HG03135 (cell line): ENCODE results near the gene DCPS.
"Not testable (repeated sequence)": the region's sequence is repeated elsewhere in the genome, so short reads cannot be mapped to it uniquely, and the experiment has no call there.

ENCODE experiments used
- ATAC-seq: cut with Tn5 transposase; IDR thresholded peaks from one replicate; pipeline ENCODE4 v1.9.1; 2021; ENCODE audit warnings: mild to moderate bottlenecking, moderate library complexity; ENCODE audit not compliant: unreplicated experiment

The DCPS gene

DNA sequence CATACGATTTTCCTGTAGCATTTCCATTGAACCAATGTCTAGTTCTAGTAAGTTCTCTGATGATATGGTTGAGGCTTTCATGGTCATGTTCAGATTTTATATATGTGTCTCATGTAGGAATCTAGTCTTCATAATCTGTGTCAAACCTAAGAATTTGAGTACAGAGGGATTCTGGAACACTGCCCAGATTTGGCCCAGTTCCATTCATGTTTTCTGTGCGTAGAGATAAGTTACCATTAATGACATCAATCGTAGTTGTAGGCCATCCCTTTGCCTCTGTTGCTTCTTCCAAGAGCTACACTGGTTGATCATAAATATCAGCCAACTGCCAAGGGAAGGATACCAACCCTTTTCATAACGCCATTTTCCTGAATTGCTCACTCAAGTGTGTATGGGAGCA, 74.9 kb downstream of the DCPS start:
- no peak for ATAC-seq

DNA sequence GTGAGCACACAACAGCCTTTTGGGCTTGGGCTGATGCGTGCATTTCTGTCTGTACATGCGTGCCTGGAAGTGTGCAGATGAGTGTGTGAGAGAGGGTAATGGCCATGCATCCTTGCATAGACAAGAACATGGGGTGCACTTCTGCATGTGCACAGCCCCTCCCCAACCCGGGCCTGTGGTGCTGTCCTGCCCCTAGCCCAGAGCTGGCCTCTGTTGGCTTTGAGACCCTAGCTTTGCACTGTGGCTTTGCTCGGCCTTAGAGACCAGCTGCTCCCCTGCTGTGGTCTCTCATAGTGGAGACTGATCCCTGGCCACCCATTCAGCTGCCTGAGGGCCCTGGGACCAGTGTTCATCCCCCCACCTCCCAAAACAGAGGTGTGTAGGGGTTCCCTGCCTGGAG, 77.0 kb downstream of the DCPS start:
- no peak for ATAC-seq

DNA sequence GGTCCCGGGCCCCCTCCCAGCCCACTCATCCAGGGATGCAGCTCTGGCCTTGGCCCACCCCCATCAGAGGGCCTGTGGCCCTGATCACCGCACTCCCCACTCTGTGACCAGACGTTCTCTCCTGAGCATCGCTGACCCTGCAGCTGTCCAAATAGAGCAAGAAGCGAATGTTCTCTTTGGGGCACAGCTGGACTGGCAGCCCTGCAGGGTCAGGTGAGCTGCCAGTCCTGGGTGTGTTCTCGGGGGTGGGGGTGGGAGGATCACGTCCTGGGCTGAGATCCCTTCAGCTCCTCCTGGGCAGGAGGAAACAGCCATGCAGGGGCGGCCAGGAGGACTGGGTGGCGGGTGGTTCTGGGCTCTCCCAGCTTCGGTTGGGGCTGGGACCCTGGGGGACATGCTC, 78.1 kb downstream of the DCPS start:
- ATAC-seq = not testable (repeated sequence)

DNA sequence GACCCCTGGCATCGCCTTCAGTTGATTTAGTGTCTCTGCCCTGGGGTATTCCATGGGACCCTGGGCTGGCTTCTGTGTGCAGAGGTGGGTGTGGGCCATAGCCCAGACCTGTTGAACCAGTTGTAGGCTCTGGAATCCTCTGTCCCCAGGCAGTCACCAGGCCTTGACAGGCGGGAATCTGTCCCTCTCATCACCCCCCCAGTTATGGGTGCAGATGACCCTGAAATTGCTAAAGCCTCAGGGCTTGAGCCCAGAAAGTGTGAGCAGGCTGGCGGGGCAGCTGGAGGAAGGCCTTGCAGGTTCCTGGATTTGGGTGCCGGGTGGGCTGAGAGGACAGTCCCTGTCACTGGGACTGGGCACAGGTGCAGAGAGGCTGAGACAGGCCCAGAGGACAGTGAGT, 78.8 kb downstream of the DCPS start:
- ATAC-seq = not testable (repeated sequence)

DNA sequence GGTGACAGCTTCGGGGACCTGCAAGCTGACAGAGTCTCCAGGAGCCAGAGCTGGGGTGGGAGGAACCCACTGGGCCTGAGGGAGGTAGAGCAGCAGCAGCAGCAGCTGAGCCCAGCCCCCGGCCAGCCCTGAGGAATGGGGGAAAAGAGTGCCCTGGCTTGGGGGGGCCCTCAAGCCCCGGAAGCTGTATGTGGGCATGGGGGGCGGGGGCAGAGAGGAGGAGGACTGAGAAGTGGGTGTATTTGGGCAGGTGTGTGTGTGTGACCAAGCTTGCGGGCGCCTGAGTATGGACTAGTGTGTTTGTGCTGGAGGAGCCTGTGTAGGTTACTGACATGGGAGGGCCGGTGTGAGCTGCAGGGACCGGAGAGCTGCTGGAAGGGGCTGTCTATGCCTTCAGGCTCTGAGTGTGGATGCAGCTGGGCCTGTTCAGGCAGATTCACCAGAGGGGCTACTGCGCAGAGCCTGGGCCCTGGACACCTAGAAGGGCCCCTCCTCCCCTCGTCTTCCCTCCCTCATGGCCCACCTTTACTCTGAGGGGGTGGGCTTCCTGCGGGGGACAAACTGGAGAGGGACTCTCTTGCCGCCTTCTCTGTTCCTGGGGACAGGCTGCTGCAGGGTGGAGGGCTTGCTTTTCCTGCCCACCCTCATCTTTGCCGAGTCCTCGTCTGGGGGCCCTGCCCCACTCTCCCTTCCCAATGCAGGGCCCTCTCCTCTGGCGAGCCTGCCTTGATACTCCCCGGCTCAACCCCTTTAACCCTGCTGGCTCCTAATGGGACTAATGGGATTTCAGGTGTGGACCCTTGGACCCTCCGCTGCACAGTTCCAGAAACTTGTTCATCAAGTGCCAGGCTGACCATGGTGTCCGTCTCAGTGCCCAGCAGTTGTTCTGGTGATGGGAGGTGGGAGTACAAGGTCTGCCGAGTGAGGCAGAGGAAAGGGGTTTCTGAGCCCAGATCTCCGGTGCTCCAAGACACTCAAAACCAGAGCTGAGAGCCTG, 79.8 kb downstream of the DCPS start:
- ATAC-seq = no peak

DNA sequence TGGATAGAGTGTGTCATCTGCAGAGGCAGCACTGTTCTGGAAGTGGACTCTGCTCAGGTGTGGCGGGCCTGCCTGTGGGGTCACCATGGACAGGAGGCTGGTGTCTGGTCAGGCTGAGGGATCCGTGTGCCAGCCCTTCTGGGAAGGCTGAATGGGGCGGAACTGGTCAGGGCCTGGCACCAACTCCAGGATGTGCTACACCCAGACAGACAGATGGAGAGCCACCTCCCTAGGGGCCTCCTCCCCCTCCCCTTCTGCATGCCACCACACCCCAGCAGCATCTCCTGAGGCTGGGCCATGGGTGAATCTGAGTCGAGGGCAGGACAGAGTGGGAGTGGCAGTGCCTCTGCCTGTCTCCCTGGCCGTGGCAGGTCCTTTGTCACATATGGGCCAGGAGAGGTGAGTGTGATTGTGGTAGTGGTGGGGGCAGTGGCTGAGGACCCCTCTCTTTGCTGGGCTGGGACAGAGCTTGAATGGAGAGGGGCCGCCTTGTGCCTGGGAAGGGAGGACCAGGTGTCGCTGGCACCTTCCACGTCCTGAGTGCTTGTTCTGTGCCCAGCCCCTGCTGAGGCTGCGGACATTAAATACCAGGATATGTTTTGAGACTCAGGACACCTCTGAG, 80.7 kb downstream of the DCPS start:
- ATAC-seq = no peak

DNA sequence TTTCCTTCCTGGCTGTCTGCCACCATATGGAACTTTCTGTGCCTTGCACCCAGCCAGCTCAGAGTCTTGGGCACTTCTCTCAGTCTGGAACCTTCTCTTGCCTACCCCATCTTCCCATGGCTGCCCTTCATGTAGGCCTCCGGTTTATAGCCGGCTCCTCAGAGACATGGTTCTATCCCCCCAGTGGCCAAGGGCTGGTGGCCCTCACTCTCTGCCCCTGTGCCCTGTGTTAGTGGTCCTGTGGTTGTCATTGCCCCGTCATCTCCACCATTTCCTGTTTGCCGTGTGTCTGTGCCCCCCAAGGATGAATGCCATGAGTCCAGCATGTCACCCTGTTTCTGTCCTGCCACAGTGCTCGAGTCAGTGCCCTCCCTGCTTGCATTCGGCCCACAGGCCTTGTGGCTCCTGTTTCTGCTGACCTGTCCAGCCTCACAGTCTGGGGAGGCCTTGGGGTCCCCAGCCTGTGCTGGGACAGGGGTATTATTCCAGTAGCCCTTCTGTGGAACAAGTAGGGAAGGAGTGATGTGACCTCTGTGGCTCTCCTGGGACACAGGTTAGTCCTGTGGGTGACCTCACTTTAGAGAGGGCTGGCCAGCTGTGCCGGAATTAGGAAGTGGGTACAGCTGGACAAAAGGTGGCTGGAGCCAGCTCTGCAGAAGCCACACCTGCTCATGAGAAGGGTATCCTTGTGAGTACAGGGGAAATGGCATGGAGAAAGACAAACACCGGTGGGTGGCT, 82.3 kb downstream of the DCPS start:
- no peak for ATAC-seq

DNA sequence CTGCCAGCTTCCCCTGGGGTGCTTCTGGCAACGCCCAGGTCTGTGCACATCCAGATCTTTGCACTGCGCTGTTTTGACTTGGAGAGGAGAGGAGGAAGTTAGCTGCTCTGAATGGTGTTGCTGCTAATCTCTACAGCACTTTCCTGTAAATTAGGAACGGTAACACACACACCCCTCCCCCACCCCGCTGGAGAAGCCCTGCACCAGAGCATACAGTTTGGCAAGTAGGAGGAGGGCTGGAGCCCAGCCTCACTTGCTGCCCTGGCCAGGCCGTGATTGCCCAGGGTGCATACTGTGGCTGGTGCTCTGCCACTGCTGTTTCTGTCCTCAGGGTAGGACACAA, 82.8 kb downstream of the DCPS start:
- not testable (repeated sequence) for ATAC-seq

DNA sequence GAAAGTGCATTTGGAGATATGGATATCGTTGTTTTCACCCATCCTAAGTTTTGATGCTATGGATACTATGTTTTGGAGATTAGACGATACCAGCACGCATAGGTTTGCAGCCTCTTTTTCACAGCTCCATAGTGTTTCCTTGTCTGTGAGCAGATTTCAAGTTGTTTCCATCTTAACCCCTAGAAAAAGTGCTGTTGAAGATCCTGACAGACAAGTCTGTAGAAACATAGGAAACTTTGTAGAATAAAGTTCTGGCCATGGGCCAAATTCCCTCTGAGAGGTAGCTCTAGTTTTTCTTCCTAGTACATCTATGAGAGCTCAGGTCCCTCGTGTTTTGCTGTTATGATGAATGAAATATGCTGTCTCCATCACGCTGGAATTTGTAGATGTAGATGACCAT, 84.0 kb downstream of the DCPS start:
- no peak for ATAC-seq

DNA sequence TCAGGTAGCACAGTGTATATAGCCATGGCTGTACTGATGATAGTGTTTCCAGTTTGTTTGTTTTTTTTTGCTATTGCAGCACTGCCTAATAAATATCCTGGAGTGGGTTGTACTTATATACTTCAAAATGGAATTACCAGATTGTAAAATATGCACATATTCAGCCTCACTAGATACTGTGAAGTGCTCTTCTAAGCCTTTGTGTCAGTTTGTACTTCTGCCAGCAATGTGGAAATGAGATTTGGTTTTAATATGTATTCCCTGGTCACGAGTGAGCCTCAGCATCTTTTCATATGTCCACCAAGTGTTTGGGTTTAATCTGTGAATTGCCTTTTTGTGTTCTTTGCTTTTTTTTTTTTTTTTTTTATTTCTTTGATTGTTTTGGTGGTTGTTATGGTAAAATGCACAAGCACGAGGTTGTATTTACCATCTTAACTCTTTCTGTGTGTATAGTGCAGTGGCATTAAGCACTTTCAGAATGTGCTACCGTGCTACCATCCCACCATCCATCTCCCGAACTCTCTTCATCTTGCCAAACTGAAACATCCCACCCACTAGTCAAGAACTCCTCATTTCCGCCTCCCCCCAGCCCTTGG, 86.5 kb downstream of the DCPS start:
- no peak for ATAC-seq

DNA sequence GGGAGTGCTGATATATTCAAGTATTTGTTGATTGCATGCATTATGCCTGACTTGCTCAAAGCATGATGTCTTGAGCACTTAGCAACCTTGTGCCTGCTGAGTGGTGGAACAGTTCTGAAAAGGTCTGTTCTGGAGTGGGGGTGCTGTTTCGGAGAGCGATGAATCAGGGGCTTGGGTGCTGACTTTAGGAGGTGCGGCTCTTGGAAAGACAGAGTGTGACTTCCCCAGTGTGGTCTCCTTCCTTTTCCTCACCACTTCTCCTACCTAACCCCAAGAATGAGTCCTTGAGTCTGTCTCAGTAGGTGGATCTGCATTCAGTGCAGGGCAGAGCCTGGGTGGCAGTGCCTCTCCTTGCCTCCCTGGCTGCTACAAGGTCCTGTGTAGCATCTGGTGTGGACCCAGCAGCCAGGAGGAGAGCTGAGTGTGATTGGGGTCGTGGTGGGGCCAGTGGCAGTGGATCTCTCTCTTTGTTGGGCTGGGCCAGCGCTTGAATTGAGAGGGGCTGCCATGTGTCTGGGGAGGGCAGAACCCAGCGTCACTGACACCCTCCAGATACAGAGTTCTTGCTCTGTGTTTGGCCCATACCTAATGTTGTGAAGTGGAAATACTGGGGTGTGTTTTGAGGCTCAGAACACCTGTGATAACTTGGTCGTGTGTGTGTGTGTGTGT, 87.6 kb downstream of the DCPS start:
- ATAC-seq = no peak

DNA sequence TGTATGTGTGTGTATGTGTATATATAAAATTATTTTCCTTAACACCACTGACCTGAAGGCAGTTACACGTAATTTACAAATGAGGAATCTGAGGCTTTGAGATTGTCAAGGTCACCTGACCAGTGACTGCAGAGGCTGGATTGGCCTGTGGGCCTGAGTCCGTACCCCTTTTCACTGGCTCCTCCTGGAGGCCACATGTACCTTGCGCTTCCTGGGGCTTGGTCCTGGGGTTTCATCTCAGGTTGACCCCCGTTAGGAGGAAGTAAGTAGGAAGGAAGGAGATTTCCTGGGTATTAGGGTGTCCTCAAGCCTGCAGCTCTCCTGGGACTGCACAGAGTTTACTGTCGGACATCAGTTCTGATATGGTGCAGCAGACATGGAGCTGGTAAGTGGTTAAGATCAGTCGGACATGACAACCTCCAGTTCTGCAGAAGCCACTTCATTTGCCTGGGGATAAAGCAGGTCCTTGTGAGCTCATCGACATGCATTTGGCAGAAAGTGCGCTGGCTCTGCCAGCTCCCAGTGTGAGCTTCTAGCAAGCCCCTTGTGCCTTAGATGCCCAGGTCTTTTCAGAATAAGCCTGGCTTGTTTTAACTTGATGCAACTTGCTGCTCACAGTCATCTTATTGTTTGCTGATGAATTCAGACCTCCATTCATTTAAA, 88.2 kb downstream of the DCPS start:
- peak; percentile 74 for ATAC-seq

DNA sequence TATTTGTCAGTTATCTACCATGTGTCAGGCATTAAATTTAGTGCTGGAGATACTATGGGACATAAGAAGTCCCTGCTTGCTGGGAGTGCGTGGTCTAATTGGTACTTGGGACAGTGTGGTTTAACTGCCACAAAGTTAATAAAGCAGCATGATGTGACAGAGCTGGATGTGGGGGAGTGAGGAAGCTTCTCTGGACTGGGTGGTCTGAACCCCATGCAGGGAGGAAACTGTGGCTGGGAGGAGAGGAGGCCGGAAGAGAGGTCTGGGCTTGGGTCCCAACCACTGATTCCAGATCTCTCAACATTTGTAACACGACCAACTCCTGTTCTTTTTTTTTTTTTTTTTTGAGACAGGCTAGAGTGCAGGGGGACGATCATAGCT, 88.8 kb downstream of the DCPS start:
- ATAC-seq = peak; percentile 22

DNA sequence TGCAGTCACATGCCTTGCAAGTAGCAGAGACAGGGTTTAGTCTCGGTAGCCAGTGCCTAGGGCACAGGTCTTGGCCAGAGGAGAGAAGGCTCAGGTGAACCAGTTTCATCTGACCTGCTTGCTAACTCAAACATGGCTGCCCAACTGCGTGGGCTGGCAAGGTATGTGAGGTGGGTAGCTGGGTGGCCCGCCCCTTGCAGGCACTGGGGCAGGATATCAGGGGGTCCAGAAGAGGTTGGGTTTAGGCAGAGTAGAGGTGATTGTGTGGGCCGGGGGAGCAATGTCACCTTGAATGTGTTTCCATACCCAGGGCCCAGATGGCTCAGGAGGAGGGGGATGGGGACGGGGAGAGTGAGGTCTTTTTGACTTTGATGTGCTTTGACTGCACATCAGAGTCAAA, 89.3 kb downstream of the DCPS start:
- ATAC-seq = no peak

DNA sequence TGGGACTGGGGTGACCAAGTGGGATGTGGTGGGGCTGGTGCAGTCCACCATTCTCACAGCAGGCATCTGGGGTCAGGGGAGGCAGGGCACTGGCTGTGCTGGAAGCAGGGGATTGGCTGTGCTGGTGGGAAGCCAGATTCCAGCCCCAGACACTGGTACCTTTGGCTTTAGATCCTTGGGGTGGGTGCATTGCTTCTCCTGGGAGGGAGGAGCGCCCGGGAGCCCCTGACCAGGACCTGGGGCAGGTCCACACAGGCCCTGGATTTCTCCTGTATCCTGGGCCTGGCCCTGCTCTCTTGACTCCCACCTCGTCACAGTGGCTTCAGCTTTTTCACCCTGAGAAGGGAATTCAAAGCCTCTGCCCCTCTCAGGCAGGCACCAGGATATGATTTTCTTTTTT, 90.2 kb downstream of the DCPS start:
- ATAC-seq = no peak

DNA sequence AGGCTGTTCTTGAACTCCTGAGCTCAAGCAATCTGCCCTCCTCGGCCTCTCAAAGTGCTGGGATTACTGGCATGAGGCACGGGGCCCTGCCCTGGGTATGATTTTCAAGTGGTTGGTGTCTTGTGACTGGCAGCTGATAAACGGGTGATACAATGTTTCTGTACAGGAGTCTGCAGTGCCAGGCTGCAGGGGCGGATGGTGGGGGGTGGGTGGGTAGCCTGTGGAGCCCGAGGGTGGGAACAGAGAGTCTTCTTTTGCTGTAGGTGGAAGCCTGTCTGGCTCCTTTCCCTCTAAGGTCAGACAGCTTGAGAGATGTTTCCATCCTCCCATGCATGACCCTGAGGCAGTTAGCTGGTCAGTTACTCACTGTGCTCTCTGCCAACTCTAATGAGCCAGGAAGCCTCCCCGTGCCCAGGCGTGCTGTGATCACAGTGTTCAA, 90.8 kb downstream of the DCPS start:
- ATAC-seq = not testable (repeated sequence)
